K562 (cell line): ENCODE data around the gene SSH3. TPM values are rescaled to one million over a fixed set of nuclear protein-coding genes. Genes with fewer than 3 reads are reported as not detected.
A peak's percentile ranks its signal among the peaks of the same experiment; 100 is the strongest.

Experiments used
- AFF1 ChIP-seq, 2 experiments: fragments of 450-650 bp; IDR thresholded peaks; 2 replicates each; pipeline ENCODE4 v1.6.1; 2018; ENCODE audit warnings: mild to moderate bottlenecking in 2 of 2, low read depth in 1 of 2; ENCODE audit not compliant: partially characterized antibody in 2 of 2
- CBFA2T3 ChIP-seq: fragments of 450-650 bp; IDR thresholded peaks from 2 replicates; pipeline ENCODE4 v1.6.1; 2017
- EP300 ChIP-seq: IDR thresholded peaks from 2 replicates; pipeline ENCODE4 v1.6.1; 2012; ENCODE audit warnings: low read length, improper control_type of control experiment
- HMBOX1 ChIP-seq: sonication (generic); IDR thresholded peaks from 2 replicates; pipeline ENCODE4 v1.6.1; 2016
- KDM2B ChIP-seq: fragments of 250-450 bp; sonication (Bioruptor Pico); IDR thresholded peaks from 2 replicates; pipeline ENCODE4 v1.8.0; 2021; ENCODE audit warnings: mild to moderate bottlenecking, moderate library complexity
- MAX ChIP-seq: sonication (generic); formaldehyde crosslinking; IDR thresholded peaks from 2 replicates; pipeline ENCODE4 v1.9.0; 2022; ENCODE audit warnings: mild to moderate bottlenecking, missing genetic modification reagents
- PBX2 ChIP-seq, 2 experiments: IDR thresholded peaks in 1 of 2; conservative IDR thresholded peaks in 1 of 2; 2 replicates each; pipeline ENCODE4 v1.6.1; 2016; ENCODE audit warnings: low read depth in 2 of 2, mild to moderate bottlenecking in 1 of 2, missing compliant biosample characterization in 1 of 2, missing genetic modification characterization in 1 of 2, moderate library complexity in 1 of 2
- TFAP4 ChIP-seq: sonication (generic); formaldehyde crosslinking; IDR thresholded peaks from 2 replicates; pipeline ENCODE4 v1.8.0; 2022; ENCODE audit warnings: missing genetic modification reagents, mild to moderate bottlenecking, moderate library complexity, borderline replicate concordance
- ZBTB1 ChIP-seq: sonication (generic); formaldehyde crosslinking; IDR thresholded peaks from 2 replicates; pipeline ENCODE4 v1.8.1; 2023; ENCODE audit warnings: missing genetic modification reagents, low read depth, mild to moderate bottlenecking, borderline replicate concordance
- ZMIZ1 ChIP-seq, 2 experiments: fragments of 150-350 bp in 1 of 2; IDR thresholded peaks; 2 replicates each; pipeline ENCODE4 v1.6.1; 2012 to 2016; ENCODE audit warnings: low read depth in 2 of 2, low read length in 2 of 2, mild to moderate bottlenecking in 1 of 2, moderate library complexity in 1 of 2
- ZNF77 ChIP-seq: fragments of 250-450 bp; sonication (Bioruptor Pico); IDR thresholded peaks from 2 replicates; pipeline ENCODE4 v1.5.0; 2020
- polyA plus RNA-seq, 8 experiments: library from polyadenylated mRNA; depleted of rRNA in 4 of 8; stranded (reverse) in 5 of 8; unstranded in 3 of 8; fragments of >200 nt; fragmentation: Nextera tagmentation in 2 of 8; fragmentation: Illumina TruSeq in 1 of 8; extraction: Ambion mirVana in 2 of 8; extraction: Trizol in 1 of 8; gene quantifications; 2 replicates each; pipeline versions ENCODE4 v1.2.1 to v1.2.3, GENCODE V29; 2011 to 2014; ENCODE audit warnings: inconsistent platforms in 1 of 8, missing spikeins in 1 of 8
- total RNA-seq, 7 experiments: library from RNA; depleted of rRNA in 6 of 7; stranded (reverse); fragments of >200 nt in 6 of 7; fragmentation: Illumina TruSeq in 2 of 7; extraction: Trizol in 2 of 7; gene quantifications; 2 replicates each; pipeline versions ENCODE4 v1.2.1 to v1.2.3, GENCODE V29; 2011 to 2021; ENCODE audit warnings: low replicate concordance in 1 of 7

The SSH3 gene
- total and polyA plus RNA-seq, 9 of the 15 experiments (the other 6 are each of a cell fraction or from before 2014, with no cell fraction given) = 0.07 to 1.0 (median 0.24) TPM; not detected in 3

- 0 out of 2 replicates have a peak, but pooled peaks have one; percentile 16 for TF ChIP-seq ZBTB1 (CRISPR knock-in tag)
- peak; percentile 67 for TF ChIP-seq CBFA2T3
- no peak for TF ChIP-seq KDM2B (CRISPR knock-in tag)
- TF ChIP-seq ZMIZ1 (IDR thresholded peaks at IDR 0.05; ENCODE audit: low read depth in 2 of 2, low read length in 2 of 2) = 0 out of 4 replicates have a peak, but pooled peaks of 1 of the 2 experiments have one; percentile 24
- no peak for TF ChIP-seq ZNF77 (CRISPR knock-in tag)
- no peak for TF ChIP-seq PBX2 (CRISPR knock-in tag; IDR thresholded peaks at IDR 0.05; ENCODE audit: low read depth)
- peak; percentile 34; the same call in 1 of the 2 replicates for TF ChIP-seq PBX2 (tag; conservative IDR thresholded peaks at IDR 0.05; ENCODE audit: low read depth)
- peak; percentile 44; the same call in 1 of the 2 replicates for TF ChIP-seq HMBOX1
- TF ChIP-seq EP300 = peak; percentile 81
- peak; percentile 36 for TF ChIP-seq TFAP4
- TF ChIP-seq MAX (CRISPR knock-in tag) = 0 out of 2 replicates have a peak, but pooled peaks have one; percentile 49
- TF ChIP-seq AFF1 (IDR thresholded peaks at IDR 0.05; ENCODE audit: low read depth in 1 of 2, partially characterized antibody in 2 of 2) = peak in 1 of 2 experiments; percentile 26
These were observed 51.0 kb downstream of the SSH3 start (continued) for GRCh38 chr11:67354075-67355022.
